Omental fat pad (tissue), 4 donors: Measurements from ENCODE around the gene GALNT12. TPM values are rescaled to one million over a fixed set of nuclear protein-coding genes. Genes with fewer than 3 reads are reported as not detected.

Experiments used
- ATAC-seq: fragments of 150-250 bp; one replicate; pipeline ENCODE4 v1.9.1; 2016; ENCODE audit warnings: mild to moderate bottlenecking, moderate library complexity; ENCODE audit not compliant: low FRiP score
- DNase-seq: peaks from one replicate; pipeline ENCODE4 v3.0.0-alpha.2; 2019; ENCODE audit warnings: low spot score
- CTCF ChIP-seq, 3 donors: fragments of 450-650 bp; IDR thresholded peaks; one replicate each; pipeline ENCODE4 v1.5.1; 2016 to 2017; ENCODE audit warnings: antibody characterized with exemption in 3 of 3, mild to moderate bottlenecking in 3 of 3, moderate library complexity in 2 of 3
- total RNA-seq, 4 donors: library from RNA; depleted of rRNA; stranded (reverse); fragments of >200 nt; gene quantifications; one replicate each; pipeline ENCODE4 v1.1.0, GENCODE V29; 2016

GALNT12 gene
- total RNA-seq, 4 donors from 2014 or later: 1.6 to 6.6 (median 4.5) TPM

DNA sequence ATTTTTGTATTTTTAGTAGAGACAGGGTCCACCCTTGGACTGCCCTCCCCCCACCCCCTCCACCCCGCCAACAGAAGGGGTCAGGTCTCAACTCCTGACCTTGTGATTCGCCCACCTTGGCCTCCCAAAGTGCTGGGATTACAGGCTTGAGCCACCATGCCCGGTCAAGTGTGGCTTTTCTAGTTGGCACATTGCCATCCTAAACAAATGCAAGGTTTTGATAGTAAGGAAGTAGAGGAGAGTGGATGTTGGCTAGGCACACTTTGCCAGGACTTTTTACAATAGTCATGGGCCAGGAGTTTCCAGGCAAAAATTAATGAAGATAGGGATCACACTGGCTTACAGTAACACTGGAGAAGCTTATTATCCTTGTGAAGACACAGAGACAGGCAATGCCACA, 62.4 kb downstream of the GALNT12 start:
- no peak for DNase-seq
- no peak for ATAC-seq
- no peak for TF ChIP-seq CTCF (IDR thresholded peaks at IDR 0.05)

DNA sequence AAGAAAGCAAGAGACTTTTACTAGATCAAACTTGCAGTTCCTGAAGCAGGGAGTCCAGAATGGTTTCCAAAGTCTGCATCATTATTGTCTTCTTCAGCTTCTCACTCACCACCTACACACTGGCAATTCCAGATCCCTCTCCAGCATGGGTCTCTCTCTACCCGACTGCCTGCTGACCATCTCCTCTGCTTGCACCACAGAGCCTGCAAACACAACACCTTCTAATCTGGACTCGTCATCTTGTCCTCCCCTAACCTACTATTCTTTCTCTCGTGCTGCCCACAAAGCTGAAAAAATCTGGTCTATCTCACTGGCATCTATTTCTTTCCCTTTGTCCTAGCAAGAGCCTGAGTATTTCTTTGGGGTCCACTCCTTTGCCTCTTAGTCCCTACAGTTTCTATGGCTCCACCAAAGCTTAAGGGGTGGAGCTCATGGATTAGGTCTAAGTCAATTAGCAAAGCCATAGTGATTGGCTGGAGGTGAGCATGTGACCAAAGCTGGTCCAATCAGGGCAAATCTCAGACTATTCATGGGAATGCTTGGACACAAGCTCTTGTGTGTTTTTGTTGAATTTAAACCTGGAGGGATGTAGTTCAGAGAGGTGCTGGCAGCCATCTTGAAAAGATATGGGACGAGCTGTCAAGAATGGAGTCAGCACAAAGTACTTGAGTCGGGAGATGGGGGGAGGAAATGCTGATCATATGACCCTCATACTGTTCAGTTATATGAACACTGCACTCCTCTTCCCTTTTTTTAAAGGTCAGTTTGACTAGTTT, 63.5 kb downstream of the GALNT12 start:
- TF ChIP-seq CTCF (IDR thresholded peaks at IDR 0.05): no peak
- DNase-seq (no peak), ATAC-seq (no peak)

- TF ChIP-seq CTCF (IDR thresholded peaks at IDR 0.05): no peak
- DNase-seq: no peak
- no peak for ATAC-seq
Observed at GRCh38 chr9:98871558-98872065, 64.1 kb downstream of the GALNT12 start.

DNA sequence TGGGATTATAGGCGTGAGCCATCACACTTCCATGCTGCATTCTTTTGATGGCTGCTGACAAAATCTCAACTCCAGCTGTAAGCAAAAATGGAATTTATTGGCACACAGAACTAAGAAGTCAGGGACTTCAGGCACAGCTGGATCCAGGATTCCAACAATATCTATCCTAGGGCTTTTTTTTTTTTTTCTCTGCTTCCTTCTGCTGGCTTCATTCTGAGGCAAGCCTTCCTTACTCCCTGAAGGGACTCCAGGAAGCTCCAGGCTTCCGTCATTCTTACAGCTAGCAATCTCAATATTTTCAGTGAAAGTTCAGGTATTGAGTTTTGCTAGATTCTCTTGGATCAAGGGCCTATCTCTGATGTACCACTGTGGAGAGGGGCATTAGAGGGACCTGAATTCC, 66.1 kb downstream of the GALNT12 start:
- ATAC-seq (no peak), DNase-seq (no peak)
- no peak for TF ChIP-seq CTCF (IDR thresholded peaks at IDR 0.05)

GRCh38 chr9:98873951-98874371, 66.5 kb downstream of the GALNT12 start:
- TF ChIP-seq CTCF (IDR thresholded peaks at IDR 0.05): no peak
- ATAC-seq (peak; percentile 22), DNase-seq (no peak)

DNA sequence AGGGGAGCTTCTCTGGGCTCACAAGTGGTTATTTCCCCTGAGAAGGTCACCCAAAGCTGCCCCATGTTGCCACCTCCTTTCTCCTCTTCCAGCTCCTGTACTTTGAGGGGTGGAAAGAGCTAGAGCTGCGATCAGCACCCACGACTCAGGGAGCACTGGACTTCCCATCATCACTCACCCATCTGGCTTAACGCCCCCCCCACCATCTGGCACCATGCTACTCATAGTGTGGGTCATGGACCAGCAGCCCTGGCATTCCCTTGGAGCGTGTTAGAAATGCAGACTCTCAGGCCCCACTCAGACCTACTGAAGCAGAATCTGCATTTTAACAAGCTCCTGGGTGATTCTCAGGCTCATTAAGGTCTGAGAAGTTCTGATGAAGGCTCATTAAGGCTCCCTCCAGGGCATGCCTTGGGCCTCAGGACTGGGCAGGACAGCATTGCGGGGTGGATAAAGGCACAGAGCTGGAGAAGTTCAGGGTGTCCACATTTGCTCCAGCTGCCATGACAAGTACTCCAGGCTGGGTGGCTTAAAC, 67.3 kb downstream of the GALNT12 start:
- ATAC-seq: no peak
- DNase-seq: no peak
- TF ChIP-seq CTCF (IDR thresholded peaks at IDR 0.05): no peak

DNA sequence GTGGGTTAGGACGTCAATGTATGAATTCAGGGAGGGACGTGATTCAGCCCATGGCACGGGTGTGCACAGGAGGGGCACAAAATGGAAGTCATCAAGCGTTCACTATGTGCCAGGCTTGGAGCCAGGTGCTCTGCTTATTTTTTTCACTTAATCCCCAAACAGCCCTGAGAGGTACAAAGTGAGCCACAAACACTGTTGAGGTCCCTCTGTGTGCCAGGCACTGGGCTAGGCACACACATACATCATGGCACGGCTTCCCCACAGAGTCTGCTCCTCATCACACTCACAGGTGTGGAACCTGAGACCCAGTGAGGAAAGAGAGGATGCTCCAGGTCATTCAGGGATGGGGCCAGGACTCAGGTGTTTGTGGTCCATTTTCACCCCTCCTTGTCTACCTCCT, 68.1 kb downstream of the GALNT12 start:
- no peak for TF ChIP-seq CTCF (IDR thresholded peaks at IDR 0.05)
- DNase-seq (no peak), ATAC-seq (no peak)
